Measurements from ENCODE around the gene NT5DC3.

NT5DC3 gene

GRCh38 chr12:103751171-103751570 is 89.9 kb downstream of the NT5DC3 start:
- no peaks in the 10 kb centered on the region for H3K27me3 ChIP-seq
- no peaks in the 10 kb centered on the region for H3K4me1 ChIP-seq (ENCODE audit: control insufficient read depth in 1 of 2, insufficient read depth in 1 of 2, low read depth in 1 of 2, low read length in 1 of 2)
- no peak overlapping the region for H3K27ac ChIP-seq
- no peaks in the 10 kb centered on the region for H3K36me3 ChIP-seq
- no peak for TF ChIP-seq CTCF (IDR thresholded peaks at IDR 0.05)
- no peak overlapping the region for H3K4me3 ChIP-seq (ENCODE audit: low read depth in 1 of 2, low read length in 1 of 2)
- H3K9me3 ChIP-seq: no peaks in the 10 kb centered on the region

- Histone ChIP-seq H3K9me3 (no peaks in the 10 kb centered on the region), H3K36me3 (no peaks in the 10 kb centered on the region), H3K27me3 (no peaks in the 10 kb centered on the region), H3K4me3 (ENCODE audit: low read depth in 1 of 2, low read length in 1 of 2) (no peak overlapping the region), H3K27ac (no peak overlapping the region), H3K4me1 (ENCODE audit: control insufficient read depth in 1 of 2, insufficient read depth in 1 of 2, low read depth in 1 of 2, low read length in 1 of 2) (no peaks in the 10 kb centered on the region)
- no peak for TF ChIP-seq CTCF (IDR thresholded peaks at IDR 0.05)
Measured at GRCh38 chr12:103748875-103749274, 92.2 kb downstream of the NT5DC3 start.

- H3K9me3 ChIP-seq: no peaks in the 10 kb centered on the region
- no peaks in the 10 kb centered on the region for H3K27me3 ChIP-seq
- no peaks in the 10 kb centered on the region for H3K36me3 ChIP-seq
- no peak overlapping the region for H3K27ac ChIP-seq
- TF ChIP-seq CTCF (IDR thresholded peaks at IDR 0.05): no peak
- H3K4me3 ChIP-seq (ENCODE audit: low read depth in 1 of 2, low read length in 1 of 2): no peak overlapping the region
- H3K4me1 ChIP-seq (ENCODE audit: control insufficient read depth in 1 of 2, insufficient read depth in 1 of 2, low read depth in 1 of 2, low read length in 1 of 2): no peaks in the 10 kb centered on the region
Measured at GRCh38 chr12:103748002-103748401, 93.0 kb downstream of the NT5DC3 start.

- no peaks in the 10 kb centered on the region for H3K36me3 ChIP-seq
- H3K9me3 ChIP-seq: no peaks in the 10 kb centered on the region
- TF ChIP-seq CTCF (IDR thresholded peaks at IDR 0.05): no peak
- no peak overlapping the region for H3K4me3 ChIP-seq (ENCODE audit: low read depth in 1 of 2, low read length in 1 of 2)
- no peaks in the 10 kb centered on the region for H3K4me1 ChIP-seq (ENCODE audit: control insufficient read depth in 1 of 2, insufficient read depth in 1 of 2, low read depth in 1 of 2, low read length in 1 of 2)
- H3K27ac ChIP-seq: no peak overlapping the region
- no peaks in the 10 kb centered on the region for H3K27me3 ChIP-seq
Measured at GRCh38 chr12:103745962-103746361, 95.1 kb downstream of the NT5DC3 start.

- no peaks in the 10 kb centered on the region for H3K4me1 ChIP-seq (ENCODE audit: control insufficient read depth in 1 of 2, insufficient read depth in 1 of 2, low read depth in 1 of 2, low read length in 1 of 2)
- no peak overlapping the region for H3K4me3 ChIP-seq (ENCODE audit: low read depth in 1 of 2, low read length in 1 of 2)
- H3K9me3 ChIP-seq: no peaks in the 10 kb centered on the region
- no peaks in the 10 kb centered on the region for H3K36me3 ChIP-seq
- no peak for TF ChIP-seq CTCF (IDR thresholded peaks at IDR 0.05)
- H3K27me3 ChIP-seq: peaks cover 3% of the 10 kb centered on the region
- H3K27ac ChIP-seq: no peak overlapping the region
Measured at GRCh38 chr12:103743788-103744187, 97.2 kb downstream of the NT5DC3 start.

- H3K36me3 ChIP-seq: no peaks in the 10 kb centered on the region
- no peak for TF ChIP-seq CTCF (IDR thresholded peaks at IDR 0.05)
- no peaks in the 10 kb centered on the region for H3K9me3 ChIP-seq
- H3K27ac ChIP-seq: no peak overlapping the region
- H3K27me3 ChIP-seq: peaks cover 3% of the 10 kb centered on the region
- no peaks in the 10 kb centered on the region for H3K4me1 ChIP-seq (ENCODE audit: control insufficient read depth in 1 of 2, insufficient read depth in 1 of 2, low read depth in 1 of 2, low read length in 1 of 2)
- no peak overlapping the region for H3K4me3 ChIP-seq (ENCODE audit: low read depth in 1 of 2, low read length in 1 of 2)
Measured at GRCh38 chr12:103742349-103742932, 98.6 kb downstream of the NT5DC3 start.
